Left ventricle myocardium superior (tissue), 1 donor: ENCODE results near the gene PAX5. TPM values are rescaled to one million over a fixed set of nuclear protein-coding genes. Genes with fewer than 3 reads are reported as not detected.

Experiments used
- ATAC-seq: fragments of 200-7000 bp; cut with Tn5 transposase; one replicate; pipeline ENCODE4 v1.9.1; 2020; ENCODE audit warnings: mild to moderate bottlenecking, moderate library complexity
- DNase-seq: peaks from one replicate; pipeline ENCODE4 v3.0.0-alpha.2; 2020
- intact Hi-C: fragments of 100-400 bp; cut with micrococcal nuclease; formaldehyde crosslinking; loops from one replicate; pipeline ENCODE4 v1.11.0; 2022
- total RNA-seq: library from RNA; stranded (reverse); fragmentation: NEBNext Ultra II Directional; extraction: Animal tissue kit (Norgen Biotek cat#: 25700); gene quantifications from one replicate; pipeline ENCODE4 v1.2.1, GENCODE V29; 2021
- donor health status: DM: no; HTN: yes; CAD: no; lungs with severe emphysema.

Gene PAX5
- total RNA-seq, 1 donor from 2014 or later = not detected

DNA sequence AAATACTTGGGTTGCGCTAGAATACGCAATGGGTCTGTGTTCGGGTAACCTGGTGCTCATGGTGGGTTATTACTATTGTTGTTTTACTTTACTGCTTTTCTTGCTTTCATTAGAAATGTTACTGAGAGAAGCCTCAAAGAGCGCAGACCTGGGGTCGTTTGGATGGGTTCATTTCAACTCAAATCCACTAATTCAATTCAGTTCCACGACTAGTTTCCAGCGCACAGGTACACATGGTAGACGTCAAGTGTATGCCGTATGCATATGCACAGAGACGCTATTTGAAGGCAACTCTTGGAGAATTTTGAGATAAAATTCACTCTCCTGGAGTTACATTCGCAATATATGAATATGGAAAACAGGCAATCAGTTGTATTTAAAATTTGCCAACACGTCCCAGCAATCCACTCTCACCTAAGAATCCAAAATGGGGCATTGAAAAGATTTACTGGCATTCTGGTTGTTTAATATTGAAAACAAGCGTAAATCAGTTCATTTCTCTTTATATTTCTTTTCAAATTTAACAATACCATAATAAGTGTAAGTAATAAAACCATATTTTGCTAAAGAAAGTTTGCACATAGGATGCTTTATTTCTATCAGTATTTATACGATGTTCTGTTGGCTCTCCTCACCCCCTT, 4.4 kb upstream of the PAX5 start:
- DNase-seq (no peak), ATAC-seq (no peak)
- intact Hi-C loops = no loop called here

DNA sequence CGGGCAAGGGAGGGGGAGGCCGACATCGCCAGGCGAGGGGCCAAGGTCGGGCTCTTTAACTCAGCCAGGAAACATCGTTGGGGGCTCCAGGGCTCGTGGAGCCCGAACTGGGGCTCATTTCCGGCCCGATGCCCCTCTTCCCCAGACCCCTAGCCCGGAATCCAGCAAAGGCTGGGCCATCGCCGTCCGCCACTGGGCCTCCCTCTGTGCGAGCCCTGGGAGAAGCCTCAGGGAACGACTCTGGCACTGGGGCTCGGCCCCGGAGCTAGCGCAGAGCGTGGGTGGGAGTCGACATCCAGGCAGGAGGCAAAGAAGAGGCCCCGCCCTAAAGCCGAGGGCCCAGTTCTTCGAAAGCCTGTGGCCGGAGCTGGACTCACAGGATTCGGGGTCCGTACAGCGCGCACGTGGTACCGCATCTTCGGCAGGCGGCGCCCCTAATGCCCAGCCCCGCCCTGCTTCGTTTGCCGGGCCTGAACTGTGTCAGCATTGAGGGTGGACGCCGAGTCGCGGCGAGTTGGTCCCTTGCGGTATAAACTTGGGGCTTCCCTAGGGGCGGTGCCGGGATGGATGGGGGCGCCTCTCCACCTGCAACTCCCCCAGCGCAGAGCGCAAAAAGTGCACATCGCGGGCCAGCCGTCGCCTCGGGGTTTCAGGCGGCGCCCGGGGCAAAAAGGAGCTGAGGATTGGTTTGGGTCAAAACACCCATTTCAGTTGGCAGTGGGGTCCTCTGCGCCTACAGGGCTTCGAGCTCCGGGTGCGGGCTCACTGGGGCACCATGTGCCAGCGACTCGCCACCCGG, 3.6 kb upstream of the PAX5 start:
- ATAC-seq = peak; percentile 38
- intact Hi-C loops = no loop called here
- DNase-seq = no peak

DNA sequence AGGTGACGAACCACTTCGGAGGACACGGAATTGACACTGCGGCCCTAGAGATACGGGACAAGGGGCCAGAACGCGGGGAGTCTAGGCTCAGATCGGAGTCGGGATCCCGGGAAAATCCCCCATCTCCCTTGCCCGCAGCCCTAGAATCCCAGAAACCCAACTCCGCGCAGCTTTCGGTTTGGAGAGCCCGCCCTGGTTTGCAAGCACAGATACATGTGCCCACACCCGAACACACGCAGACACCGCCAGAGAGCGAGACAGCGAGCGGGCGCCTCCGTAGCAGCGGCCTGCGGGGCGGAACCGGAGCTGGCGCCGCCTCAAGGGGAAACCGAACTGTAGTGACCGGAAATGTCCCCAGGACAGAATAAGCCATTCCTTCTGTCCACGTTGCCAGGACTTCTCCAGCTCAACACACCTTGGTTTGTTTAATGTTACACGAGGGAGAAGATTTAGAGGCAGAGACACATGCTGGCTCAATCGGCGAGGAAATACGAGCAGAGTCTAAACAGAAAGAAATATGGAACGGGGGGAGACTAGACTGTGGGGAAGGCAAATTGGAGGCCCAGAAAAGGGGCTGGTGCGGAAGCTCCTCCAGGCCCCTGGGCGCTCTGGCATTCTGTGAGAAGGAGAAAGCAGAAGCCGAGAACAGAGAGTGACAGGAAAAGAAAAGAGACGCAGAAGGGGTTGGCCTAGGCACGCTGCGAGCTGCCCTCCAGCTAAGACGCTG, 2.9 kb upstream of the PAX5 start:
- DNase-seq = peak; percentile 61
- intact Hi-C loops = no loop called here
- peak; percentile 80 for ATAC-seq

DNA sequence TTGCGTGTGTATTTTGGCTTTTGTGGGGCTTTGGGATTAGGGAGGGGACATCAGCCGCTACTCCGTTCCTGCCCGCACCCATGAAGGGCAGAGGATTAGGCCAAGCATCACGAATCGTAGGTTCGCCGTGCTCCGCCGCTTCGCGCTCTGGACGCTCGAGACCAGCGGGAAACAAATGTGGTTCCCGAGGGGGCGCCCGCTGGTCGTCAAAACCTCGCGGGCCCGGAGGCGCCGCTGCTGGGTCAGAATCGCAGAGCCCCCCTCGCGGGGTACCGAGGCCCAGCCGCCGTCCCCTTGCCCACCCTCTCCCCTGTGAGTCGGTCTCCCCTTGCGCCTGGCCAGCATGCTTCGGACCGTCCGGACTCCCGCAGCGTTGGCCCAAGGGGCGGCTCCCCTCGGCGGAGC, 2.3 kb upstream of the PAX5 start:
- ATAC-seq (no peak), DNase-seq (no peak)
- intact Hi-C loops = no loop called here

DNA sequence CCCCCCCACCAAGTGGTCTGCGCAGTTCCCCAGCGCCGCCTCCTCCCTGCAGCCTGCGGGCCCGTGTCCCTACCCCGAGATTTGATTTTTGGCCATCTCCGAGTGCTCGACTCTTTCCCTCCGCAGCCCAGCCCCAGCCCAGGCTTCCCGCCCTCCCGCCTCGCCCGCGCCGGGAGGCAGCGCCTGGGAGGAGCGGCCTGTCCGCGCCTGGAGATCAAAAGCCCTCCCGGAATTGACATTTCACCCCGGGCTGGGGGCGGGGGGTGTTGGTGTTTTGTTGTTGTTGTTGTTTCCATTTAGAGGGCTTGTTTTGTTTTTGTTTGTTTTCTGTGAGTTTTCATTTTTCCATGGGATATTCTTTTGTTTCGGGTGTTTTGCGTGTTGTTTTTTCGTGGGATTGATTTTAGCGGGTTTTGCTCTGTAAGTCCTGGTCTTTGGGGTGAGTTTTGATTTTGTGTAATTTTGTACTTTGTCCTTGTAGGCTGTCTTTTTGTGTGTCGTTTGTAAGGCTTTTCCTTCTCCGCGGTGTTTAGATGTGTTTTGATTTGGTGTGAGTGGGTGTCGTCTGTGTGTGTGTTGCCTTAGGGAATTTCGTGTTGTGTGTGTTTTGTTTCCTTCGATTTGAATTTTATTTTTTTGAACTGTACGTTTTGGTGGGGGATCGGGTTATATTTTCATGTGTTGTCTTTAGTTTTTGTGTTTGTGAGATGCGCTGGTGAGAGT, 1.7 kb upstream of the PAX5 start:
- ATAC-seq (no peak), DNase-seq (no peak)
- intact Hi-C loops = no loop called here

DNA sequence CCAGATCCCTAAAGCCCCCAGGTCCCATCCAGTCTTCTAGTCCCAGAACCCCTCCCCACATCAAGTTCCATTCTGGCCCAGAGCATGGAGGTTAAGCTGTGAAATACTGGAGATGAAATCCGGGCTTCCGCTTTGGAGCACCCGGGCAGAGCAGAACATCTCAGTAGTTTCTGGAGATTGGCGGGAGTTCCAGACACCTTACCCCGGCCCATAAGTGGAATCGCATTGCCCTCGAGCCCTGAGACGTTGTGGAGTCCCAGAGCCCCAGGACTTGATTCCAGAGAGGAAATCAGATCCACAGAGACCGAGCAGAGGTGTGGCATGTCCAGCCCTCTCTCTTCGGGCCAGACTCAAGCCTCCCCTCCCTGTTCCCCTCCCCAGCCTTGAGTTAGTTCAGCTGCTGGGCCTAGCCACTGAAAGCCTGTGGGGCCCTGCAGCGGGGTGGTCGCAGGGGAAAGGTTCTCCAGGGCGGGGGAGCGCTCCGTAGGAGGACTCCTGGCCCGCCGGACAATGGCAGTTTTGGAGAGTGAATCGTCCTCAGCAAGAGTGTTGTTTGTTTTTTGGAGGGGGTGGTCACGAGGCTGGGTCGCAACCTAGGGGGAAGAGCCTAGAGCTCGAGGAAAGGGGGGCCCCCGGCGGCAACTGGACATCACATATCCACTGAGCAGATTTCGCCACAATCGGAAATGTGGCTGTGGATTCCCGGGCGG, 1.0 kb upstream of the PAX5 start:
- no peak for ATAC-seq
- intact Hi-C loops = no loop called here
- DNase-seq = no peak

DNA sequence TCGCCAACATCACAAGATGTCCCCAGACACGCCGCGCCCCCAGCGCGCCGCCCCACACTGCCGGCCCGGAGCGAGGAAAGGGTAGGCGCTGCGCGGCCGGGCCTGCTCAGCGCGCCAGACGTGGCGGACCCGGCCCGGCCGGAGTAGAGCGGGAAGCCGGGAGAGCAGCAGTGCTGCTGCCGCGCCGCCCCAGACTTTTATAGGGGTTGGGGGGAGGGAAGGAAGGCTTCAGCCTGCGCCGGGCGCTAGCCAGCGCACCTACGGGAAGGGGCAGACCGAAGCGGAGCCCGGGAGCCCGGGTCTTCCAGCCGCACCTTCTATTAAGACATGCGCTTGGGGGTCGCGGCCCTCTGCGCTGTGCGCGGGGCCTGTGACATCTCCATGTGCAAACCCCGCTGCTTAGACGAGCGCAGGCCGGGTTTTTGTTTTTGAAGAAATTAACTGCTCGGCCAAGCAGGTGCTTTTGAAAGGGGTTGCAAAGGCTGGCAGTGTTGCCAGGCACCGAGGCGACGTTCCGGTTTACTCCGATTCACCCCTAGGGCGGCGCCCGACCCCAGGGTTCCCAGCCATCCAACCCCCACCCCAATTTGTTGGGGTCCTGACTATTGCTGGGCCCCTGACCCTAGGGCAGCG, 353 bp upstream of the PAX5 start:
- ATAC-seq = peak; percentile 31
- intact Hi-C loops = no loop called here
- no peak for DNase-seq

DNA sequence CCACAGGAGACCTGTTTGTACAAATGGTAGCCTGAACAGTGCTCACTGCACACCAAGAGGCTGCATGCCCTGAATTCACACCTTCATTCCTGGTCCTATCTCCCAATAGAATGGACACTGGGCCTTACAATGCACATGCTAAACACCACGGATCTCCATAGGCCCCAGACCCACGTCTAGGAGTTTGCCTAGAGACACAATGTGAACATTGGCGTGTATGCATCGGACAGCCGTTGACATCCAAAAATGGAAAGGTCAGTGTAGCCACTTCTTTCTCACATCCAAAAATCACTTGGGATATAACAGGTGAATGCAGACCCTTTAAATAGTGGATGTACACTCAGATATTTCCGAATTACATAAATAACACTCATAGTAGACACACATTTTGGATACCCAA, 927 bp downstream of the PAX5 start:
- intact Hi-C loops = no loop called here
- no peak for DNase-seq
- no peak for ATAC-seq

DNA sequence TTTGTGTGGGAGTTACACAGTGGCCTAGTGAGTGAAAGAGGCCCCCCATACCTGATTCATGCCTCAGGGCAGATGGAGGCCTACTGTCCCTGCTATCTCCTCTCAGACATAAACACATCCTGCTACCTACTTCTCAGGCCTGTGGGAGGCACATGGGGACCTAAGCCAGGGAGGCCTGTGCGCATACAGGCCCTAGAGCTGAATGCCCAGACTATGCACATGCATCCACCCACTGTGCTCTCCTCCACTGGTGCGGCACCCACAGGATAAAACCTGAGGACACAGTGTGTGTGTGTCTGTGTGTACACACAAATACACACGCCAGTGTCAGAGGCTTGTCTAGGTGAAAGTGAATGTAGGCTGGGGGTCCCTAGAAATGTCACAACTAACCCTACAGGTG, 1.4 kb downstream of the PAX5 start:
- intact Hi-C loops = no loop called here
- no peak for DNase-seq
- ATAC-seq = no peak

DNA sequence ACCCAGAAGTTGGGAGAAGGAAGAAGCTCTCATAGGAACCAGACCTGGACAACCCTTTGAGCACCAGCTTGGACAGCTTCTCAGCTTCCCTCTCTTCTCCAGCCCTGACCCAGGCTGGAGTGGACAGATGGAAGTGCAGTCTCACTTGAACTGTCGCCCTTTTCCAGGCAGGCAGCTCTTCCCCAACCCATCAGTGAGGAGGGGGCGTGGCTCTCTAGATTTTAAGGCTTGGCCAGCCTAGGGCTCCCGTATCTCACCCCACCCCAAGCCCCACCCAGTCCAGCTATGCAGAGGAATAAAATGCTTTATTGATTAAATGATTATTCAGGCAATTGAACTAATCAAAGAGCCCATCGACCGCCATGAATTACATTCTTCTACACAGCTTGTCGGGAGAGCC, 2.2 kb downstream of the PAX5 start:
- DNase-seq (no peak), ATAC-seq (no peak)
- intact Hi-C loops = no loop called here

DNA sequence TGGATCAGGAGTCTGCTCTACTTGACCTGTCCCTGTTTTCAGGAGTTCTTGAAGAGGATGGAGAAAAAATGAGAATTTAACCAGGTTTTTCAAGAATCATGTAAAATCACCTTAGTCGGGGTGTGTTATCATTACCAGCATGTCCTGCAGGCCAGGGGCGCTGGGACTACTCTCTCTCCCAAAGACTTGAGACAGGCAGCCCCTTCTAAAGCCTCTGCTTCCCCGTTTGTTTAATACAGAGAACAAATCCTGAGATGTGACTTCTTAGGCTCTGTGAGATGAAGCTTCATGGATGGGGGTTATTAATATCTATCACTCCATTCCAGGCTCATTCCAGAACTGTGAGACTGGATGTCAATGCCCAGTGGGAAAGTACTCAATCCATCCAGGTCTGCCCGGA, 3.0 kb downstream of the PAX5 start:
- no peak for DNase-seq
- no peak for ATAC-seq
- intact Hi-C loops = no loop called here

DNA sequence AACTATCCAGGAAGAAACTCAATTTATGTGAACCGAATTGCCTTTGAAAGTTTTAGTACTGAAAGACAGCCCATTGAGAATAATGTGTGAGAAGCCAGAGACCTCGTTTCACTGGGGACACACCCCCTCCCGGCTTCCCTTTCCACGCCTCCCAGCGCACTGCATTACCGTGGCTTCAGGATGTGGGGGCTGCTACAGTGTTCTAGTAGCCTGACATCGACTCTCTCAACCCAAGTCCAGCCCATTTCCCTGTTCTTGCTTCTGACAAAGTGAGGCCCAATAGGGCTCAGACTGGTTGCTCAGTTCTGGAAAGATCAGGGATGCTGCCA, 3.5 kb downstream of the PAX5 start:
- DNase-seq = no peak
- intact Hi-C loops = no loop called here
- no peak for ATAC-seq

DNA sequence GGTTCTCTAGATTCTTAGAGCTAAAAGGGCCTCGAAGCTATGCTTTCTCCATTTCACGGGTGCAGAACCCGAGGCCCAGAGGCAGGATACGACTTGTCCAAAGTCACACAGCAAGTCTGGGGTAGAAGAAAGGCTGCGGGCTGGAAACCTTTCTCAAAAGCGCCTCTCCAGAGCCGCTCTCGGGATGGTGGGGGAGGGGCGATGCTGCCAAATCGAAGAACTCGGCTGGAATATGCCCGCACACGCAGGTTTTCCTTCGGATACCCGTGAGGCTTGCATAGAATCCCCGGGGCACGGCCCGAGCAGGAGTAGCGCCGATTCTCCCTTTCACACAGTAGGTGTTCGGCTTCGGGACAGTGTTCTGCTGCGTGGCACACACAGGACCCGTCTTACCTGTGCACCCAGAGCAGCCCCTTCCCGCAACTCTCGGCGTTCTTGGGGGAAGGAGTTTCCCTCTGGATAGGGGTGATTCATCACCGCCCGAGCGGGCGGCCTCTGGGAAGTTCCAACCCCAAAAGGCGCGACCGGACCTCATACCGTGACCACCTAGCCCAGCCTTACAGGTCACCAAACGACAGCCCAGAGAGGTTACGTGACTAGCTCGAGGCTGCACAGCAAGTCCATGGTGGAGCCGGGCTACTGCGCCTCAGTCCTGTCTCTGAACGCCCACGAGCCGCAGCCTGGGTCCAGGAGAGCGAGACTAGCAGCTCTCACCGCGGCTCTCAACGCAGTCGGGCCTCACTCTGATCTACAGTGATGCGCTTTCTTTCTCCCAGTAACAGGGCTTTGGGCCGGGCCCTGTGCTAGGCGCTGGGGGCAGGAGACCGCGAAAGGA, 4.1 kb downstream of the PAX5 start:
- ATAC-seq = no peak
- no peak for DNase-seq
- intact Hi-C loops = no loop called here

DNA sequence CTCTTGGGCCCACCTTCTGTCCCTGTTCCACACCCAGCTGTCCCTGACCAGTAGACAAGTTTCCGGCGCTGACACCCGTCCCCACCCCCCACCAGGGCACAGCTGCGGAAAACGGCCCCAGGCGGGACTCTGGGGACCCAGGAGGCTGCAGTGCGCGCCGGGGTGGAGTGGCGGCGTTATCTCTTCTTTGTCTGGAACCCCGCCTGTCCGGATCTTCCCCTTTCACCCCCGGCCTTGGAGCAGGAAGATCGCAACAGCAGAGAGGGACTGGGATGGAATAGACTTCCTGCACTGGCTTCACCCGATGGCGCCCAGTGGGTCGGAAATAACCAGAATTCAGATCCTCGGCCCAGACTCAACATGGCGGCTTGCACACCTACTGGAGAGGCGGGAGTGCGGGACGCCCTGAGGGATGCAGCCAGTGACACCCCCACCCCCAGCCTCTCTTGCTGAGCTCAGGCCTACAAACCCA, 4.7 kb downstream of the PAX5 start:
- DNase-seq (no peak), ATAC-seq (no peak)
- intact Hi-C loops = no loop called here

DNA sequence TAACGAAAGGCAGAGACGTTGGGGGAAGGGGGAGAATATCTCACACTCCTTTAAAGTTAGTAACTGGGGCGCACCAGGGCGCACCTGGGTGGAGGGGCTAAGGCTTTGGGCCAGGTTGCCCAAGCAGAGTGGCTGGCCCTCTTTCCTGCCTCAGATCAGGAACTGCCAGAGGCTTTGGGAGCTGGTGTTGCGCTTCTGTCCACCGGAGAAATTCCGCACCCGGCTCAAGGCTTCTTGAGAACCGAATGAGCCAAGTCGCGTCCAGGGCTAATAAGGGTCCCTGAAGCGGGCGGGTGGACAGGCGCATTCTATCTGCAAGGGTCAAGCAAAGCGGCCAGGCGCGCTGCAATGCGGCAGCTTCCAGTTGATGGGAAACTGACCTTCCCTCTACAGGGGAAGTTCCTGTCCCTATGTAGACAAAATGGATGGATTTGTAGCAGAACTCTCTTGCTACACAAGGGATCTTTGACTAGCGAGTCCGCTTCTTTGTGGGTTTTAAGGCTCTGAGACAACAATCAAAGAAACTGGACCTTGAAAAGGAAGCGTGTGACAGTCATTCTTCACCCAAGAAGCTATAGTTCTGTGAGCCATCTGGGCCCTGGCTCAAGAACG, 5.5 kb downstream of the PAX5 start:
- DNase-seq = no peak
- intact Hi-C loops = no loop called here
- ATAC-seq = no peak

DNA sequence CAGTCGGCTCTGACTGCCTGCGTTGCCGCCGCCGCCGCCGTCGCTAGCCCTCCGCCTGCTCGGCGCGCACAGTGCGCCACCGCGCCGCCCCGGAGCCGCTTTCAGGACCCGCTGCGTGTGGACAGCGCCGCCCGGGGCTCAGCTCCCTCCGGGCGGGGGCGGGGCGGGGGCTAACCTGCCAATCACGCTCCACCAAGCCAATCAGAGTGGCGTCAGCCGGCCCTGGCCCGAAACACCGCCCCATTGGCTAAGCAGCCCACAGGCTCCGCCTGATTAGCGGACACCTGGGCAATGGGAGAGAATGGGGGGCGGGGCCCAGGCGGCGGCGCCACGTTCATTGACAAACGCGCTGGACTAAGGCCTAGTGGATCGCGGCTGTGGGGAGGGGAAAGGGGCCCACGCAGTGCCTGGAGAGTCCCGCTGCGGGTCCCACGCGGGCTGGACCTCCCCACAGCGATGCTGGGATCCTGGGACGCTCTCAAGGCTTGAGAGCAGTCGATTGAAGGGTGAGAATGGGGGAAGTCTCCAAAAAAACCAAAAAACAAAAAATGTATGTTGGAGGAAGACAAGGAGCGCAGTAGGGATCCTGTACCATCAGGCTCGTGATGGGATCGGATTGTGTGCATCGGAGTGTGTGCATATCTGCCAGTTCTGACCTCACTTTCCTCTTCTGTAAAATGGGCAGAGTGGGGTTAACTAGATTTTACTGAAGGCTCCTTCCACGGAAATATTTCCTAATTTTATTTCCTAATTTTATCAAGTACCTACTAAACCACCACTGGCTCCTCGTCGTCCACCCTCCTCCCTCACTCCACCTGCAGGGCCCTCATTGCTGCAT, 6.3 kb downstream of the PAX5 start:
- DNase-seq (peak; percentile 89), ATAC-seq (peak; percentile 98)
- intact Hi-C loops = no loop called here
